HG03060 (cell line): ENCODE measurements around the gene TIMM9.
"Not testable (repeated sequence)": the region's sequence is repeated elsewhere in the genome, so short reads cannot be mapped to it uniquely, and the experiment has no call there.

Source experiments
- ATAC-seq: cut with Tn5 transposase; IDR thresholded peaks from one replicate; pipeline ENCODE4 v1.9.1; 2021; ENCODE audit warnings: low read depth, moderate number of reproducible peaks; ENCODE audit not compliant: unreplicated experiment

TIMM9 gene

GRCh38 chr14:58427281-58428117, at the start of gene TIMM9, which contains the start of gene KIAA0586:
Gene TIMM9 (minus strand): TSS chr14:58427531. CDS start chr14:58411945, 15,586 bp downstream.
Gene KIAA0586 (plus strand): TSS chr14:58427719. CDS start chr14:58428265, 546 bp downstream.
- ATAC-seq, result peak; percentile 84

GRCh38 chr14:58476320-58476719, 49.0 kb upstream of the TIMM9 start:
- no peak for ATAC-seq

- no peak for ATAC-seq
Measured at GRCh38 chr14:58469309-58469708, 42.0 kb upstream of the TIMM9 start.

GRCh38 chr14:58467575-58467974, 40.2 kb upstream of the TIMM9 start:
- no peak for ATAC-seq

- no peak for ATAC-seq
Measured at GRCh38 chr14:58466459-58466858, 39.1 kb upstream of the TIMM9 start.

- ATAC-seq, result no peak
Measured at GRCh38 chr14:58465421-58465820, 38.1 kb upstream of the TIMM9 start.

GRCh38 chr14:58464652-58465051, 37.3 kb upstream of the TIMM9 start:
- ATAC-seq, result no peak

- no peak for ATAC-seq
Measured at GRCh38 chr14:58463147-58463546, 35.8 kb upstream of the TIMM9 start.

- no peak for ATAC-seq
Measured at GRCh38 chr14:58460772-58461171, 33.4 kb upstream of the TIMM9 start.

- no peak for ATAC-seq
Measured at GRCh38 chr14:58455593-58456265, 28.4 kb upstream of the TIMM9 start.

- ATAC-seq, result no peak
Measured at GRCh38 chr14:58444627-58445026, 17.3 kb upstream of the TIMM9 start.

- no peak for ATAC-seq
Measured at GRCh38 chr14:58439476-58439875, 12.1 kb upstream of the TIMM9 start.

GRCh38 chr14:58430156-58430555, 2.8 kb upstream of the TIMM9 start:
- ATAC-seq, result no peak

- no peak for ATAC-seq
Measured at GRCh38 chr14:58428118-58428683, 870 bp upstream of the TIMM9 start.

- no peak for ATAC-seq
Measured at GRCh38 chr14:58426670-58427280, 556 bp downstream of the TIMM9 start.

GRCh38 chr14:58416934-58417333, 10.4 kb downstream of the TIMM9 start:
- not testable (repeated sequence) for ATAC-seq

GRCh38 chr14:58415636-58416547, 11.4 kb downstream of the TIMM9 start:
- ATAC-seq, result no peak

GRCh38 chr14:58414845-58415244, 12.5 kb downstream of the TIMM9 start:
- no peak for ATAC-seq

GRCh38 chr14:58408681-58409215, 18.6 kb downstream of the TIMM9 start:
- no peak for ATAC-seq

- ATAC-seq, result no peak
Measured at GRCh38 chr14:58401587-58401986, 25.7 kb downstream of the TIMM9 start.
